ENCODE measurements around the gene UBE2G1. TPM values are rescaled to one million over a fixed set of nuclear protein-coding genes. Genes with fewer than 3 reads are reported as not detected.

Gene UBE2G1
- total and polyA plus RNA-seq, 2 donors (not counting 1 experiment from before 2014, with no cell fraction given), result 27.1 to 76.0 TPM

- Histone ChIP-seq H3K79me2 (ENCODE audit: control insufficient read depth, insufficient read depth, low read length) (peaks cover 7% of the 10 kb centered on the region), H3K27ac (ENCODE audit: low read length in 2 of 2) (no peak overlapping the region), H4K20me1 (ENCODE audit: control insufficient read depth, insufficient read depth, low read length, poor library complexity, severe bottlenecking) (no peaks in the 10 kb centered on the region), H3K9me3 (ENCODE audit: control extremely low read depth in 1 of 3, control insufficient read depth in 2 of 3, insufficient read depth in 1 of 3, low read length in 2 of 3) (no peaks in the 10 kb centered on the region), H3K27me3 (replicated peaks in 1 of 4; ENCODE audit: control extremely low read depth in 1 of 4, control insufficient read depth in 3 of 4, insufficient read depth in 4 of 4, low read length in 3 of 4) (no peaks in the 10 kb centered on the region), H2AFZ (ENCODE audit: insufficient read depth, low read depth, low read length, poor library complexity, severe bottlenecking) (no peak overlapping the region), H3K9ac (ENCODE audit: low read length) (no peak overlapping the region), H3K36me3 (replicated peaks in 1 of 2; ENCODE audit: control extremely low read depth in 1 of 2, control insufficient read depth in 1 of 2, extremely low read depth in 1 of 2, insufficient read depth in 2 of 2, low read length in 1 of 2) (peaks cover 0 to 27% of the 10 kb centered on the region in 2 experiments), H3K4me2 (replicated peaks; ENCODE audit: low read depth, low read length, poor library complexity, severe bottlenecking) (no peak overlapping the region), H3K4me1 (ENCODE audit: control insufficient read depth in 2 of 2, insufficient read depth in 2 of 2, low read length in 2 of 2) (no peaks in the 10 kb centered on the region), H3K4me3 (ENCODE audit: control extremely low read depth in 1 of 5, extremely low read depth in 1 of 5, insufficient read depth in 1 of 5, low read depth in 2 of 5, low read length in 4 of 5) (no peak overlapping the region)
- no peak for TF ChIP-seq CTCF (IDR thresholded peaks at IDR 0.05)
- TF ChIP-seq EZH2 (IDR thresholded peaks at IDR 0.05; ENCODE audit: borderline replicate concordance, insufficient read depth, low read depth, low read length, poor library complexity, severe bottlenecking), result no peak
- ChIA-PET CTCF (no interaction called here), POLR2A (no interaction called here)
- Mint-ChIP-seq H3K4me1 (peaks cover 3% of the 10 kb centered on the region), H3K9me3 (ENCODE audit: insufficient read depth) (no peaks in the 10 kb centered on the region), H3K27me3 (no peaks in the 10 kb centered on the region), H3K27ac (no peak overlapping the region), H3K4me3 (no peak overlapping the region)
- DNase-seq (no peak), ATAC-seq (ENCODE audit: low read depth) (no peak)
- intact Hi-C loops (cut with micrococcal nuclease), result no loop called here
- WGBS (ENCODE audit: insufficient coverage), result no CpG with 5 or more reads among the region's 4 CpGs
These were observed 96.6 kb downstream of the UBE2G1 start for GRCh38 chr17:4269915-4270314.

- POLR2A ChIA-PET, result interaction anchor here (0.6 kb wide), 1 partner anchor 1430 kb away, joined by 6 read pairs; no protein-coding TSS in a partner anchor
- H3K27me3 Mint-ChIP-seq, result no peaks in the 10 kb centered on the region
These were observed 99.1 kb downstream of the UBE2G1 start for GRCh38 chr17:4267402-4267801.

More at GRCh38 chr17:4267402-4267801, 99.1 kb downstream of the UBE2G1 start:
- CTCF ChIA-PET, result interaction anchor here (0.7 kb wide), 1 partner anchor 9 kb away, joined by 3 read pairs; no protein-coding TSS in a partner anchor
- Mint-ChIP-seq H3K9me3 (ENCODE audit: insufficient read depth) (no peaks in the 10 kb centered on the region), H3K27ac (no peak overlapping the region), H3K4me1 (peaks cover 20% of the 10 kb centered on the region), H3K4me3 (no peak overlapping the region)
- 96% methylated on average over 8 of the region's 8 CpGs for WGBS (ENCODE audit: insufficient coverage)
- intact Hi-C loops (cut with micrococcal nuclease), result no loop called here
- no peak for DNase-seq
- H3K4me1 ChIP-seq (ENCODE audit: control insufficient read depth in 2 of 2, insufficient read depth in 2 of 2, low read length in 2 of 2), result peaks cover 15 to 17% of the 10 kb centered on the region in 2 donors
- no peaks in the 10 kb centered on the region for H3K9me3 ChIP-seq (ENCODE audit: control extremely low read depth in 1 of 3, control insufficient read depth in 2 of 3, insufficient read depth in 1 of 3, low read length in 2 of 3)
- H2AFZ ChIP-seq (ENCODE audit: insufficient read depth, low read depth, low read length, poor library complexity, severe bottlenecking), result no peak overlapping the region
- no peak overlapping the region for H3K27ac ChIP-seq (ENCODE audit: low read length in 2 of 2)
- peaks cover 0 to 24% of the 10 kb centered on the region in 2 experiments for H3K36me3 ChIP-seq (replicated peaks in 1 of 2; ENCODE audit: control extremely low read depth in 1 of 2, control insufficient read depth in 1 of 2, extremely low read depth in 1 of 2, insufficient read depth in 2 of 2, low read length in 1 of 2)
- ATAC-seq (ENCODE audit: low read depth), result no peak
- peaks cover 31% of the 10 kb centered on the region for H3K79me2 ChIP-seq (ENCODE audit: control insufficient read depth, insufficient read depth, low read length)
- no peaks in the 10 kb centered on the region for H3K27me3 ChIP-seq (replicated peaks in 1 of 4; ENCODE audit: control extremely low read depth in 1 of 4, control insufficient read depth in 3 of 4, insufficient read depth in 4 of 4, low read length in 3 of 4)
- peaks cover 9% of the 10 kb centered on the region for H4K20me1 ChIP-seq (ENCODE audit: control insufficient read depth, insufficient read depth, low read length, poor library complexity, severe bottlenecking)
- no peak overlapping the region for H3K9ac ChIP-seq (ENCODE audit: low read length)
- H3K4me2 ChIP-seq (replicated peaks; ENCODE audit: low read depth, low read length, poor library complexity, severe bottlenecking), result no peak overlapping the region
- no peak overlapping the region for H3K4me3 ChIP-seq (ENCODE audit: control extremely low read depth in 1 of 5, extremely low read depth in 1 of 5, insufficient read depth in 1 of 5, low read depth in 2 of 5, low read length in 4 of 5)
- TF ChIP-seq CTCF (IDR thresholded peaks at IDR 0.05) (no peak), EZH2 (IDR thresholded peaks at IDR 0.05; ENCODE audit: borderline replicate concordance, insufficient read depth, low read depth, low read length, poor library complexity, severe bottlenecking) (no peak)
